Adrenal gland (tissue), 12 donors: Measurements from ENCODE around the gene TMPRSS4. TPM values are rescaled to one million over a fixed set of nuclear protein-coding genes. Genes with fewer than 3 reads are reported as not detected.

ENCODE experiments used
- DNase-seq, 7 donors: peaks; one replicate each; pipeline ENCODE4 v3.0.0-alpha.2; 2019 to 2020
- H3K27ac ChIP-seq, 5 donors: fragments of 200-600 bp; sonication (generic) in 4 of 5; 1 replicate in 3 of 5; 2 replicates in 2 of 5; pipeline versions ENCODE4 v1.5.1 to v1.8.0; 2016 to 2020; ENCODE audit warnings: mild to moderate bottlenecking in 1 of 5
- H3K27me3 ChIP-seq: fragments of 200-600 bp; 2 replicates; pipeline ENCODE4 v1.8.0; 2021
- H3K36me3 ChIP-seq, 2 donors: fragments of 200-600 bp; replicated peaks in 1 of 2; 1 replicate in 1 of 2; 2 replicates in 1 of 2; pipeline versions ENCODE4 v1.5.1 to v1.8.0; 2018 to 2022
- H3K4me1 ChIP-seq, 2 donors: fragments of 200-600 bp; replicated peaks in 1 of 2; 1 replicate in 1 of 2; 2 replicates in 1 of 2; pipeline versions ENCODE4 v1.5.1 to v1.8.0; 2018 to 2021
- H3K4me3 ChIP-seq, 4 donors: fragments of 200-600 bp; sonication (generic) in 3 of 4; one replicate each; pipeline ENCODE4 v1.5.1; 2016 to 2018
- H3K9me3 ChIP-seq, 3 donors: fragments of 200-600 bp; sonication (generic) in 1 of 3; replicated peaks in 1 of 3; 1 replicate in 2 of 3; 2 replicates in 1 of 3; pipeline versions ENCODE4 v1.5.1 to v1.8.0; 2016 to 2021
- CTCF ChIP-seq, 6 experiments: fragments of 450-650 bp in 4 of 6; fragments of 200-600 bp in 2 of 6; sonication (generic) in 1 of 6; IDR thresholded peaks; 1 replicate in 5 of 6; 2 replicates in 1 of 6; pipeline versions ENCODE4 v1.5.1 to v1.8.0; 2016 to 2021; ENCODE audit warnings: antibody characterized with exemption in 6 of 6, mild to moderate bottlenecking in 2 of 6, moderate library complexity in 1 of 6
- POLR2A ChIP-seq, 2 donors: fragments of 450-650 bp; IDR thresholded peaks; one replicate each; pipeline ENCODE4 v1.6.1; 2017; ENCODE audit warnings: antibody characterized with exemption in 2 of 2, mild to moderate bottlenecking in 2 of 2, moderate library complexity in 1 of 2
- WGBS, 4 donors: extraction: QIAGEN DNeasy Blood & Tissue Kit in 2 of 4; methylation state at CpG; one replicate each; pipeline versions ENCODE4 v1.1.5 to v1.1.7; 2013 to 2017; 5-methylcytosine and 5-hydroxymethylcytosine counted together
- intact Hi-C, 2 donors: fragments of 100-400 bp; cut with DNase I; formaldehyde crosslinking; loops; one replicate each; pipeline versions ENCODE4 v1.14.1 to v1.15.0; 2022 to 2023
- polyA plus RNA-seq, 3 donors: library from polyadenylated mRNA; stranded (reverse); fragments of 200-250 nt in 2 of 3; fragments of 350-450 nt in 1 of 3; fragmentation: Illumina TruSeq in 1 of 3; extraction: RNeasy Lipid Tissue Mini Kit (QIAGEN cat#74804) in 1 of 3; gene quantifications; one replicate each; pipeline ENCODE4 v1.2.3, GENCODE V29; 2013 to 2014
- total RNA-seq, 9 donors: library from RNA; depleted of rRNA in 4 of 9; stranded (reverse); fragments of >200 nt in 4 of 9; fragments of 120-200 nt in 1 of 9; fragmentation: NEBNext Ultra II Directional in 1 of 9; extraction: Animal tissue kit (Norgen Biotek cat#: 25700) in 1 of 9; gene quantifications; one replicate each; pipeline versions ENCODE4 v1.1.0 to v1.2.4, GENCODE V29; 2013 to 2023
- donor health status: healthy with polysubstance abuse.
- donor health status: Bipolar disorder and iron deficiency.
- donor health status: DM: yes; HTN: yes; CAD: no.
- donor health status: DM: no; HTN: no; CAD: no.
- donor health status: DM: no; HTN: no; CAD: no.
- donor health status: DM: yes; HTN: yes; CAD: no.

Gene TMPRSS4
- total and polyA plus RNA-seq, 12 donors = 0.13 to 0.43 (median 0.27) TPM; not detected in 8

DNA sequence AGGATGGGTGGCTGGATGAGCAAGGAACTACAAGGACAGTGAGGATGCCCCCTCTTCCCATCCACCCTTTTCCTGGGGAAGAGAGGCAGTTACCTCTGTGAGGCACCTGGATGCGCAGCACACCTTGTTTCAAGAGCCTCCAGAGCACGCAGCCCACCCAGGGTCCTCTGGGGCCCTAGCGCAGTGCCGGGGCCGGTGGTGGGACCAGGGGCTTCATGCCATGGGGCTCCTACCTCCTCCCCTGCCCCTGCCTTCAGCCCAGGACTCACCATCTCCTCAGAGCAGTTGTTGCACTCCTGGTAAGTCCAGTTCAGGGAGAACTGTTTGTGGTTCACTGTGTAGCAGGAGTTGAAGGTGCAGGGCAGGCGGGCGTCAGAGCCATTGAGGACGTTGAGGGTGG is 91.4 kb downstream of the TMPRSS4 start:
- no peak overlapping the region for H3K27ac ChIP-seq
- no peak for DNase-seq
- H3K27me3 ChIP-seq = peaks cover 3% of the 10 kb centered on the region
- no peak for TF ChIP-seq CTCF (IDR thresholded peaks at IDR 0.05)
- no peak for TF ChIP-seq POLR2A (IDR thresholded peaks at IDR 0.05)
- no peak overlapping the region for H3K4me3 ChIP-seq
- 79 to 80% (median 80%) methylated on average over 5 to 8 of the region's 8 CpGs for WGBS, 4 donors
- no peaks in the 10 kb centered on the region for H3K36me3 ChIP-seq
- H3K9me3 ChIP-seq = no peaks in the 10 kb centered on the region
- peaks cover 0 to 9% of the 10 kb centered on the region in 2 donors for H3K4me1 ChIP-seq
- intact Hi-C loops = loop anchor here (2.0 kb wide), 2 partner anchors 22 to 24 kb away; no protein-coding TSS in a partner anchor

- Histone ChIP-seq H3K4me3 (no peak overlapping the region), H3K27me3 (peaks cover 5% of the 10 kb centered on the region), H3K9me3 (no peaks in the 10 kb centered on the region), H3K27ac (no peak overlapping the region), H3K4me1 (peaks cover 0 to 9% of the 10 kb centered on the region in 2 donors), H3K36me3 (no peaks in the 10 kb centered on the region)
- no peak for DNase-seq
- no peak for TF ChIP-seq POLR2A (IDR thresholded peaks at IDR 0.05)
- no peak for TF ChIP-seq CTCF (IDR thresholded peaks at IDR 0.05)
- intact Hi-C loops = loop anchor here (2.0 kb wide), 2 partner anchors 22 to 24 kb away; no protein-coding TSS in a partner anchor
- WGBS, 4 donors = 59 to 85% (median 77%) methylated on average over 2 to 3 of the region's 3 CpGs
These were observed 91.9 kb downstream of the TMPRSS4 start for GRCh38 chr11:118168751-118169150.

- intact Hi-C loops = loop anchor here (2.0 kb wide), 2 partner anchors 23 to 25 kb away; no protein-coding TSS in a partner anchor
- Histone ChIP-seq H3K4me3 (no peak overlapping the region), H3K36me3 (no peaks in the 10 kb centered on the region), H3K9me3 (no peaks in the 10 kb centered on the region), H3K27ac (no peak overlapping the region), H3K27me3 (peaks cover 6% of the 10 kb centered on the region), H3K4me1 (peaks cover 0 to 9% of the 10 kb centered on the region in 2 donors)
- no peak for TF ChIP-seq POLR2A (IDR thresholded peaks at IDR 0.05)
- no peak for DNase-seq
- 67 to 79% (median 74%) methylated on average over 7 of the region's 7 CpGs for WGBS, 4 donors
These were observed 92.6 kb downstream of the TMPRSS4 start for GRCh38 chr11:118169300-118170140.

GRCh38 chr11:118170231-118170630 is 93.4 kb downstream of the TMPRSS4 start:
- H3K4me3 ChIP-seq = no peak overlapping the region
- intact Hi-C loops = no loop called here
- WGBS, 4 donors = 71 to 81% (median 76%) methylated on average over 9 of the region's 9 CpGs

More at GRCh38 chr11:118170231-118170630, 93.4 kb downstream of the TMPRSS4 start:
- Histone ChIP-seq H3K36me3 (no peaks in the 10 kb centered on the region), H3K27ac (no peak overlapping the region), H3K4me1 (peaks cover 0 to 9% of the 10 kb centered on the region in 2 donors), H3K27me3 (peaks cover 6% of the 10 kb centered on the region), H3K9me3 (no peaks in the 10 kb centered on the region)
- TF ChIP-seq CTCF (IDR thresholded peaks at IDR 0.05) = no peak
- no peak for DNase-seq
